ENCODE measurements around the gene PDYN.

Gene PDYN

DNA sequence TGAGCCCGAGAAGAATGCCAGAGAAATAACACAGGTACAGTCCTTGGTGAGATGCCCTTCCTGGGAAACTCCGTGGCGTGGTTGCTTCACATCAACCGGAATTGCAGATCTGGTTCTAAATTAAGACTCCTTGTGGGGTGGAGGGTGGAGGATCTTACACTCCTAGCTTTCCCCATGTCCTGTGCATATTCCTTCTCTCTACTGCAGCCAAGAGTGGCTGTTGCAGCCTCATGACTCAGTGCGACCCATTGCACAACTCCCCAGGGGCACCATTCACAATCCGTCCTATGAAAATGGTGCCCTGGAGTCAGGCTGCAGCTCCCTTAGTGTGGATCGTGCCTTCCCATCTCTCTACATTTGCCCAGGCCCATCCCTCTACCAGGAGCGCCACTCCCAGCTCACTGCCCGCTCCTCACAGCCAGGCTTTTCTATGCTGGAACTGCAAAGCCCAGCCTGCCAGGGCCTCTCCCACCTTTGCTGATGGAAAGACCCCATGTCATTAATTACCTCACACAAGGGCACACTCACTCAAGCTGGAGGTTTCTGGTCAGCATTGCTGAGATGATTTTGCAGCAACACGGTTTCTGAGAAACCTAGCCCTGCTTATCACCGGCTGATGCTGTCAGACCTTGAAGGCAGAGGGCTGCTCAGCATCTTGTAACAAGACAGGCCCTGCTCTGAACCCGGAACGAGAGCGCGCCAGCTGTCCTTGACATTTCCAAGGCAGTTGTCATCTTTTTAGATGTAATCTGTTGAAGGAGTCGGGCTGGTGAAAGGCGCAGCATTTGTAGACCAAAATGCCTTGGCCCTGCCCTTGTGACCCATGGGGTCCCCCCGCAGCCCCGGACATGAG is 58.9 kb downstream of the PDYN start:
- no peak for DNase-seq (ENCODE audit: low spot score)

DNA sequence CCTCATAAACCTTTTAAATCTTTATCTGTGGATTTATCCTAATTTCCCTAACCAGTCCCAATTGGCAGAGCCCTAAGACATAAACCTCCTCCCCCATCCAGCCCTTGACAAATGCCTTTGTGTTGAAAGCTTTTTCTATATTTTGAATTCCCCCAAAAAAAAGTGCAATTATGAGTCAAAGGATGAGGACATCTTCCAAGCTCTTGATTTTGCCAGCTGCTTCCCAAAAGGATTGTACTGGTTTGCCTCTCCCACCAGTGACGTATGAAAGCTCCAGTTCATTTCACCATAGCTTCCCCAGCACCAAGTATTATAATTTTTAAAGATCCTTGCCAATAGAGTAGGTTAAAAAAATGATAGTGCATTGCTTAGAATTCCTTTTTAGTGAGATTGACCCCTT is 59.7 kb downstream of the PDYN start:
- DNase-seq (ENCODE audit: low spot score), result no peak

DNA sequence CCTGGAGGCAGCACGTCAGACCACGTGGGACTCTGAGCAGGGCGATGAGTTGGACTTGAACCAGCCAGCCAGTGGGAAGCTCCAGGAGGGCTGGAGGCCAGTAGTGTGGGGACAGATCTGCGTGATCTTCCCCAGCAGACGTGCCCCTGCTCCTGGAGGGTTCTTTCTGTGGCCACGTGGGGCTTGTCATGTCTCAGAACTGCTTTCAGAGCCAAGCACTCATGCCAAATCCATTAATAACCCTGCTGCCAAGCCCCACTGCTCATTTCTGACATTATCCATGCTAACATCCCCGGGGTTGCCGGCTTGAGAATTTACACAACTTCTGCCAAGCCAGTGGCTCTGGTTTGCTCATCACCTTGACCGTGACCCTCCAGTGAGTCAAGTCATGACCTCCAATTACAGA is 60.4 kb downstream of the PDYN start:
- DNase-seq (ENCODE audit: low spot score), result no peak

DNA sequence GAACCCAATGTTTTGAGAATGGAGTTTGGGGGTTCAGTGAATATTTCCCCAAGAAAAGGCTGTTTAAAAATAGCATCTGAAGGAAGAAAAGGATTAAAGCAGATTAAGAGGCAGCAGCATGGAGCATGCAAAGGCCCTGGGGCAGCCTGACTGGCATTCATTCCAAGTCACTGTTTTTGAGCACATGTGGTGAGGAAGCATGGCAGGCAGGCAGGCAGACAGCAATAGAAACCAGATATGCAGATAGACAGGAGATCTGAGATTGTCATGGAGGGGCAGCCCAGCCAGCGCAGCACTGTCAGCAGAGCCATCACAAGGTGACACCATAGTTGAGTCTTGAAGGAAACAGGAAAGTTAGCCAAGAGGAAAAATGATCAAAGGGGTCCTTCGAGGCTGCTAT is 60.9 kb downstream of the PDYN start:
- no peak for DNase-seq (ENCODE audit: low spot score)

DNA sequence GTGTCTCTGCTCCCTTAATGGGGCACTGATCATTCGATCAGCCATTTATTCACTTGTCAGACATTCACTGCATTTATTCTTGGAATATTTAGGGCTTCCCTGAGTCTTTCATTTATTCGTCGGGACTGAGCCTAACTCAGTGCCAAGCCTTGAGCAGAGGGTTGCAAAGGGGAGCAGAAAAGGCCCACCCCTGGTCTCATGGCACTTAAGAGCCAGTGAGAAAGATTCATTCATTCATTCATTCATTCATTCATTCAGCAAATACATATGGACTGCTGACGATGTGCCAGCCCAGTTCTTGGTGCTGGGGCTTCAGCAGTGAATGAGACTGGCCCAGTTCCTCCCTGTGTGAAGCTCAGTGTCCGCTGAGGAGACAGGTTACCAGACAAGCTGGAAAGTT is 62.0 kb downstream of the PDYN start:
- no peak for DNase-seq (ENCODE audit: low spot score)

DNA sequence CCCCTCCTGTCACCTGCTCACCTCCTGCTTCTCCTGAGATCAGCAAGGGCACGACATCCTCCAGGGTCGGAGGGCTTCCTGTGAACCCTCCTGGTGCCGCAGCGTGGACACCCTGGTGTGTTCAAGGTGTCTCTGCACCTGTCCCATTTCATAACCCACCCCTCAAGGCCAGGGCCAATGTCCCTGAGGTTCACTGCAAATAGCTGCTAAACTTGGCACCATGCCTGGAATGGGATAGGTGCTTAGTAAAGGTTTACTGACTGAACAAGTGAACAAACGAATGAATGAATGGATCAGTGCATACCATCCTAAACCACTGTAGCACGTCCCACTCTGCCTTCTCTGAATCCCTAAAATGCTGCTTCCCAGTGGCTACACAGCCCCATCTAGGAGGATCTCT is 63.7 kb downstream of the PDYN start:
- DNase-seq (ENCODE audit: low spot score), result no peak

DNA sequence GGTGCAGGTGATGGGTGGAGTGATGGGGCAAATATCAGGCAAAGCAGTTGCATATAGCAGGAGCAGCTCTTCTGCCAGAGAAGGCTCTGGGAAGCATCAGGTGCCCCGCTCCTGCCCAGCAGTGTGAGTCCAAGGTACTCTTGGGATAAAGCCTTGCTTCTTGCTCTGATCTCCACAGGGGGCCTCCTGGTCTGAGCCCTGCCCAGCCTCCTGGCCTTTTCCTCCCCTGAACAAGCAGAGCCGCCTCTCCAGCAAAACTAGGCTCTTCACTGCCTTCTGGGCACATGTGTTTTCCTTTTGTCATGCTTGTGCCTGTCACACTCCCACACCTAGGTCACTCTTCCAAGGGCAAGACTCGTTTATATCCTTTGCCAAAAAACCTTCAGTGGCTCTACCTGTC is 64.4 kb downstream of the PDYN start:
- DNase-seq (ENCODE audit: low spot score), result no peak

DNA sequence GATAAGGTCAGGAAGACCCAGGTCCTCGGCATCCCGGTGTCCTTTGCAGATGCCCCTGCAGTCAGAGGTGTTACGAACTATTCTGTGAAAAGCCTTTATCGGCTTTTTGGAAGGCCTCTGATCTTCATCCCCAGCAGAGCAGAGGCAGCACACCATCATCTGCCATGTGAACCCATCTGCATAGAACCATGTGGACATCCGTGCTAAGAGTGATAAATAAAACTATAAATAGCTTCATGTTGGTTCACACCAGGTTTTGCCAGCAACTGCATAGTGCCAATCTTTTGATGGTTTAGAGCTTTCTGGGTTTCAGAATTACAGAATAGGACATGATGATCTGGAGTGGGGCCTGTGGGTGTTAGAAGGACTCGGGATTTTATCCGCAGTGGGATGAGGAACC is 65.1 kb downstream of the PDYN start:
- no peak for DNase-seq (ENCODE audit: low spot score)

Data from left forelimb (tissue), 1 donor.